Activated naive CD8-positive, alpha-beta T cell treated with anti-CD3 and anti-CD28 coated beads, Interleukin-2, amount 50 U/mL, for 16 hours (primary cell): ENCODE data around the gene FHOD3.

Experiments
- DNase-seq: peaks from one replicate; pipeline ENCODE4 v3.0.0-alpha.2; 2020; ENCODE audit warnings: low read depth, low spot score

FHOD3 gene

DNA sequence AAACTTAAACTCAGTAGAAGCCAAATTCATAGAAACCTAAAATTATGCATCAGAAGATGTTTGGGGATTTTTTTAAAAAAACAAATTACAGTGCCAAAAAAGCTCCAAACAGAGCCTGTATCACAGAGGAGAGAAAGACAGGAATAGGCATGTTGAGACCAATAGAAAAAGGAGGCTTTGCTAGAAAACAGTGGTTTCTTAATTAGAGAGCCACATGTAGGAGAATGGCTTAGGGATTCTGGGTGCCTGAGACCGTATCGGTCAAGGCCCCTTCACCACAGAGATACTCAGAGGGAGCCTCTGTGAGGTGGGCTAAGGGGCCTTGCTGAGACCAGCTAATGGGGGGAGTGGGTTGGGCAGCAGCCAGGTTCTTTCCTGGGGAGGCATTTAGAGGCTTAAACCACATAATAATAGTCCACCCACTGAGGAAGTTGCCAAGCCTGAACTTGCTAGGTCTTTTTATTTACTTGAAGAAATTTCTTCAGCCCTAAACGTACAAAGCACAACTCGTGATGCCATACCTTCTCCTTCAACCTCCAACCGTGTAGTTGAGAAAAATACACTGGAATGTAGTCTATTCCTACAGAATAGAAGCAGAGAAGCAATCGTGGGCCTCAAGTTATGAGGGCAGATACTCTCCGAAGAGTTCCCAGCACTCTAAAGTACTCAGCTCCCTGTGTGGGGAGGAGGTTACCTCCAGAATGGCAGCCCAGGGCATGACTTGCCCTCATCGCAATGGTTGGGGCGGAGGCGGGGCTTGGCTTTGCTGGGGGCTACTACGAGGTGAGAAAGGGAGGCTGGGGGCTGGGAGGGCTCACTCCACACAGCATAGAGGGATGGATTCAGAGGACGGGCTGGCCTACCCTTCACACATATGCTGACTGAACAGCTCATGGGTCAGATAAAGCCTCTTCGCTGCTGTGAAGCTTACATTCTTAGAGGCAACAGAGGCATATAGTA is 293.4 kb downstream of the FHOD3 start:
- DNase-seq, result no peak

DNA sequence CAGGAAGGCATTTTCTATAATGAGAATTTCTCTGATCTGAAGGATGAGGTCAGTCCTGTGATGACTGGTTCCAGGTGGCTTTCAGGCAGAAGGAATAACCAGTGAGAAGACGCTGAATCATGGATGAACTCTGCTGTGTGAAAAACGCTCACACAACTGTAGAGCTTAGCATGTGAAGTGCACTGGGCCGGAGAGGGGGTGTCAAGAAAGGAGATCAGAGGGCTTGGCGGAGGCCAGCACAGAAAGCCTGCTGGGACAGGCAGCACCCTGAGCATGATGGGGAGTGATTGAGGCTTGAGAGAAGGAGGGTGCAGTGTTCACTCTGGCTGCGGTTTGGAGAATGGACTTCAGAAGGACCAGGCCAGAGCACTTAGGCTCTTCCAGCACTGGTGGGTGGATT is 294.8 kb downstream of the FHOD3 start:
- DNase-seq, result no peak

DNA sequence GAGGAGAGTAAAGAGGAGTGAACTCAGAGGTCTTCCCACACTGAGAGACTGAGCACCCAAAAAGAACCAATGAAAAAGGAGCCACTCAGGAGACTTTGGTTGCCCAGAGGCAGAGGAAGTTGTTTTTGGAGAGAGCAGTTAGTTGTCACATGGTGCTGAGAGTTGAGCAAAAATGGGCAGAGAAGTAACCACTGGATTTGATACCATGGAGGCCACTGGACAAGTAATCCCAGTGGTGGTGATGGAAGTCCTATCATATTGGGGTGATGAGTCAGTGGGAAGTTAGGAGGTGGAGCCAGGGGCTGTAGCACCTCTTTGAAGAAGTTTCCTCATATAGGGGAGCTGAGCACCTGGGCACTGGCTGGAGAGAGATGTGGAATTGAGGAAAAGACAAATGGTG is 295.5 kb downstream of the FHOD3 start:
- DNase-seq, result no peak

GRCh38 chr18:36593641-36594040 is 296.1 kb downstream of the FHOD3 start:
- DNase-seq, result no peak

GRCh38 chr18:36594621-36595020 is 297.1 kb downstream of the FHOD3 start:
- no peak for DNase-seq

- no peak for DNase-seq
These were observed 297.7 kb downstream of the FHOD3 start for GRCh38 chr18:36595046-36595817.

DNA sequence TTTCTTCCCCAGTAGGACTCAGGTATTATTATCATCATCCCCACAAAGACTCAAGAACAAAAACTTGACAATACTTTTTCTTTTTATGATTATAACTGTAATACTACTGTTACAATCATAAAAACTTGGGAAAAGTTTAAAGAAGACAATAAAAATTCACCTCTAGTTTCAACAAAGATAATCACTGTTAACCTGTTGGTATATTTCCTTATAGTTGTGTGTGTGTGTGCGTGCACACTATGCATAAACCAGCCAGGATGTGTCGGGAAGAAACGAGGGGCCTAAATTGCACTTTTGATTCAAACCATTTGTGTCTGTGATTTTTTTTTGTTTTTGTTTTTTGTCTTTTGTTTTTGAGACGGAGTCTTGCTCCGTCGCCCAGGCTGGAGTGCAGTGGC is 298.3 kb downstream of the FHOD3 start:
- no peak for DNase-seq

- DNase-seq, result no peak
These were observed 300.1 kb downstream of the FHOD3 start for GRCh38 chr18:36597636-36598035.

DNA sequence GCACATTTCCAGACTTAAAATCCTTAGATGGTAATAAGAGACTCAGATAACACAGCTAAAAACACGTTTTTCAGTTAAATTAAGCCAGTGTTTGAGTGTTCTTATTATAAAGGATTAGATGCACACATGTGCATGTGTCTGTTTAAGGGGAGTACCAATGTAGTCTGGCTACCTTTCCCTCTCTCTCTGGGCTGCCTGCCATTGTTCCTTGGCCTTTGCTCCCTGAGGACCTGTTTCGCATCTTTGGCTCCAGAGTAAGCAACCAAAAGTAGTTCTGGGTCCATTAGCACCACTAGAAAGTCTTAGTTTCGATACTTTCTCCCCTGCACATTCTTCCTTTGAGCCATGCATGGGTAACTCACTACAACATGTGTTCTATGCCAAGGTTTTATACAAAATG is 303.0 kb downstream of the FHOD3 start:
- DNase-seq, result no peak

GRCh38 chr18:36601316-36601715 is 303.8 kb downstream of the FHOD3 start:
- no peak for DNase-seq

GRCh38 chr18:36602071-36602470 is 304.6 kb downstream of the FHOD3 start:
- no peak for DNase-seq

- no peak for DNase-seq
These were observed 305.1 kb downstream of the FHOD3 start for GRCh38 chr18:36602620-36603019.

DNA sequence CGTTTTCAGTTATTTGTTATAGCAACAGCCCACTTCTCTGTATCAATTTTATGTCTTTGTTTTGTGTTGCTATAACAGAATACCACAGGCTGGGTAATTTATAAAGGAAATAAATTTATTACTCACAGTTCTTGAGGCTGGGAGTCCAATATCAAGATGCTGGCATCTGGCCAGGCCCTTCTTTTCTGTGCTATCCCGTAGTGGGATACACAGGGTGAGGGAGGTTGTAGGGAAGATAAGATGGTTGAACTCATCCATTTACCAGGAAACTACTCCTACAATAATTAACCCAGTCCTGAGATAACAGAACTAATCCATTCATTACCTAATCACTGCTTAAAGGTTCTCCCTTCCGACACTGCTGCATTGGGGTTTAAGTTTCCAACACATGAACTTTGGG is 310.6 kb downstream of the FHOD3 start:
- no peak for DNase-seq

- DNase-seq, result no peak
These were observed 312.7 kb downstream of the FHOD3 start for GRCh38 chr18:36610258-36610657.

DNA sequence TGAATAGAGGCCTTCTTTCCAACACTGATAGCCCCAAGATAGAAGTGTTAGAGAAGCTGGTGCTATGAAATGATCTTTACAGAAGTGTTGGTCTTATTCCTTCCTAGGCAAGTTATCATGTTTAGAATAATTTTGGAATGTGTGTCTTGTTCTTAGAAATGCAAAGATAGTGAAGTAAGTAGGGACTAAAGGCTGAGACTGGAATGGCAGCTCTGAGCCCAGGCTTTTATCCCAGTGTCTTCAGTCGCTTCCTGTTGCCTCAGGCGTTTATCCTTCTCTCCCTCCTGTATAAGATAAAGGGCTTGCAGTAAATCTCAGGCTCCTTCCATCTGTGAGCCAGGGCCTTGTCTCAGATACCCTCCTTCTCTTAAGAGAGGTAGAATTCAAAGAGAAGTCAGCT is 313.1 kb downstream of the FHOD3 start:
- DNase-seq, result no peak

GRCh38 chr18:36613069-36613468 is 315.6 kb downstream of the FHOD3 start:
- DNase-seq, result no peak

GRCh38 chr18:36613810-36614209 is 316.3 kb downstream of the FHOD3 start:
- DNase-seq, result no peak

GRCh38 chr18:36620788-36621187 is 323.3 kb downstream of the FHOD3 start:
- no peak for DNase-seq

DNA sequence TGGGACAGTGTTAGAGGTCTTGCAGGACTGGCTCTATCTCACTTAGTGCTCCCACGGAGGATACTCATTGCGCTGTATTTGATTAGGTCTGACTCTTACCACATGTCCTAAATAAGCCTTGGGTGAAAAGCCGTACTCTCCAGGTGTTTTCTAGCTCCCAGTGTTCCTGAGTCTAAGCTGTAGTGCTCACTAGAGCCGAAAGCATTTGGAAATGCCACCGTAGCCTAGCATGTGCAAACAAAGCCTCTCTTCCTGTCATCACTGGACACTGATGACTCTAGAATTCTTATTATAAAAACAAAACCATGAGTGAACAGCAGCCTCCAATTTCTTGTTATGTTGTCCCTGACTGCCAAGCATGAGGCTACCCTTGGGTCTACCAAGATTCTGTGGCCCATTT is 325.1 kb downstream of the FHOD3 start:
- DNase-seq, result no peak

DNA sequence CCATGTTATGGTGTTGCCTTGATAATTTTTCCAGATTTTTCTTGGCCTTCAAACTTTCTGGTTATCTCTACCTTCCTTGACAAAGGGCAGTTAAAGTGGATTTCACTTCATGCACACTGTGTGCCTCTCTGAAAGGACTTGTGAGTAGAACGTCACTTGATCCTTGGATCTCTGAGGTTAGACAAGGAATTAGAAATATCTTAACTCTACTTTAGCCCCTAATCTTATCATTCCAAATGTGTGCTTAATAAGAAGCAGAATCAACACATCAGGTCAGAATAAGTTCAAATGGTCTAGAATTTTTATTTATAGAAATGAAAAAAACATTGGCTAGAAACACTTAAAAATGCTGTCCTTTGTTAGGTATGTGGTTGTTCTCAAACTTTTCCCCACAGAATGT is 325.6 kb downstream of the FHOD3 start:
- no peak for DNase-seq

- no peak for DNase-seq
These were observed 326.2 kb downstream of the FHOD3 start for GRCh38 chr18:36623681-36624190.

DNA sequence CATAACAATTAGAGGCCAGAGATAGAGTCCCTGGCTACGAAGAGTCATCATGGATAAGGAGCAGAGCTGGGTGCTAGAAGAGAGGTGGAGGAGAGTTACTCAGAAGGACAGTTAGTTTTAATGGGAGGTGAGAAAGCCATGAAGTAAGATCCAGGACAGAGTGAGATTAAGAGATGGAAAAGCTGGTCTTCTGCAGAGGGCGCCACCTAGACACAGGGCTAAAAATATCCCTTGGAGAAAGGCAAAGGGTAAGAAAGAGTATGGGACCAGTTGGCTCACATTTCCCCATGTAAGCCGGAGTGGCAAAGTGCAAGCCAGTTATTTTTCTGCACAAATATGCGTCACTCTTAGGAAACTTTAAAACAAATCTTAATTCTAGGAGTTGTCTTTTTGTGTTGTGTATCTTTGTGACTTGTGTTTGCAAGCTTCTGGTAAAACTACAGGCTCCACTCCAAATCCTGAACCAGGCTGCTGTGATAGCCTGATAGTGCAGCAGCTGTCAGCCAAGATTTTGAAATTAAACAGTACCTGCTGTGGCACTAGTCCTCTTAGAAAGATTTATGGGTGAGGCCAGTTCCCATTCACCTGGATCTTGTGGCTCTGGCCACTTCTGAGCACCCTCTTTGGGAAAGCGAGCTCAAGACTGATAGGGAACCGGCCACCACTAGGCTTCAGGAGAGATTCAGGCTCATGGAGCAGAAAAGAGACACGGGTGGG is 327.1 kb downstream of the FHOD3 start:
- DNase-seq, result no peak
